Cardiac fibroblast (primary cell): ENCODE results near the gene STT3B.
"Not testable (repeated sequence)": the region's sequence is repeated elsewhere in the genome, so short reads cannot be mapped to it uniquely, and the experiment has no call there.

ENCODE experiments used
- DNase-seq, 2 donors: peaks; one replicate each; pipeline versions ENCODE4 v3.0.0 to v3.0.0-alpha.2; 2010; ENCODE audit warnings: low read depth in 2 of 2
- H3K4me3 ChIP-seq, 2 donors: replicated peaks in 1 of 2; 1 replicate in 1 of 2; 2 replicates in 1 of 2; pipeline ENCODE4 v1.5.1; 2011; ENCODE audit warnings: low read depth in 2 of 2, low read length in 2 of 2, mild to moderate bottlenecking in 2 of 2, moderate library complexity in 1 of 2
- TF ChIP-seq, protein P1 (sequence below): IDR thresholded peaks from one replicate; pipeline ENCODE4 v1.5.1; 2011; ENCODE audit warnings: low read depth, mild to moderate bottlenecking, low read length, inconsistent platforms

STT3B gene

DNA sequence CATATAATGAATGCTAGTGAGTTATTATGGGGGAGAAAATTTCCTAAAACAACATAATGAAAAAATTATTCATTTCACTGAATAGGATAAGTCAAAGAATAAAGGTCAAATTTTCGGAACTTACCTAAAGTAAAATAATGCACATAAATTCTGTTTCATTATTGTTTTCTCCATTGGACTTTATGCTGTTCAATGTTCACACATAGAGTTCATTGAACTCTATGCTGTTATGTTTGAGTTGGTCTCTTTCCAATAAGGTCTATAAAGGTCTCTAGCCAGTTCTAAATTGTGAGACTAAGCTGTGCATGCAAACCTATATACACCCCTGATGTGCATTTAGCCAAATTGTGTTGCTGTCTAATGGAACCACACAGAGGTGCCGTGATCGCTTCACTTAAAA, 28.5 kb upstream of the STT3B start:
- no peak for DNase-seq
- TF ChIP-seq, protein P1, sequence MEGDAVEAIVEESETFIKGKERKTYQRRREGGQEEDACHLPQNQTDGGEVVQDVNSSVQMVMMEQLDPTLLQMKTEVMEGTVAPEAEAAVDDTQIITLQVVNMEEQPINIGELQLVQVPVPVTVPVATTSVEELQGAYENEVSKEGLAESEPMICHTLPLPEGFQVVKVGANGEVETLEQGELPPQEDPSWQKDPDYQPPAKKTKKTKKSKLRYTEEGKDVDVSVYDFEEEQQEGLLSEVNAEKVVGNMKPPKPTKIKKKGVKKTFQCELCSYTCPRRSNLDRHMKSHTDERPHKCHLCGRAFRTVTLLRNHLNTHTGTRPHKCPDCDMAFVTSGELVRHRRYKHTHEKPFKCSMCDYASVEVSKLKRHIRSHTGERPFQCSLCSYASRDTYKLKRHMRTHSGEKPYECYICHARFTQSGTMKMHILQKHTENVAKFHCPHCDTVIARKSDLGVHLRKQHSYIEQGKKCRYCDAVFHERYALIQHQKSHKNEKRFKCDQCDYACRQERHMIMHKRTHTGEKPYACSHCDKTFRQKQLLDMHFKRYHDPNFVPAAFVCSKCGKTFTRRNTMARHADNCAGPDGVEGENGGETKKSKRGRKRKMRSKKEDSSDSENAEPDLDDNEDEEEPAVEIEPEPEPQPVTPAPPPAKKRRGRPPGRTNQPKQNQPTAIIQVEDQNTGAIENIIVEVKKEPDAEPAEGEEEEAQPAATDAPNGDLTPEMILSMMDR, result no peak
- no peak overlapping the region for H3K4me3 ChIP-seq

DNA sequence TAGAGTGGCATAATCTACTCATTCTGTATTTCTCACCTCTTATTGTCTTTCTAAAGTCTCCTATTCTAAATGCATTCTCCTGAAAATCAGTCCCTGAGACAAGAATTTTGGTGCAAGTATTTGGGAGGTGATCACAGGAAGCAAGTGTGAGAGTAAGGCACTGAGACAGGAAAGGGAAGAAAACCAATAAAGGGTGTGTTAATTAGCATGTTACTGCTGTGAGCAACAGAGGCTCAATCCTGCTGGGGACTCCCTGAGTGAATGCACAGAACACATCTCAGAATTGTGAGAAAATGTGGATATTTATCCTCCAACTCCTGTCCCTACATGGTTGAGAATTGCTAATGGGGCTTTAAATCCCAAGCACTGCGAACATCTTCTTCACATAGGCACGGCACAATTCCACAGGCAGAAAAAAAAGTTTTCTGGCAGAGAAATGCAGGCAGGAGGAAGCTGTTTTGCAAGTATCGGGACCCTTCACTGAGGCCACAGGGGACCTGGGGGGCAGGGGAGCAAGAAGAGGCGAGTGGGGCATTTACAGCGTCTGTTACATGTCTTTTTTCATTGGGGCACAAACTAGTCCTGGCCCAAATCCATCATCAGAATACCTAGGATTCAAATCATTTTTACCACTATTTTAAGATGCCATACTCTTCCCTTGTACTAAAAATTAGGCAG, 27.2 kb upstream of the STT3B start:
- no peak overlapping the region for H3K4me3 ChIP-seq
- TF ChIP-seq, protein P1, result no peak
- no peak for DNase-seq

DNA sequence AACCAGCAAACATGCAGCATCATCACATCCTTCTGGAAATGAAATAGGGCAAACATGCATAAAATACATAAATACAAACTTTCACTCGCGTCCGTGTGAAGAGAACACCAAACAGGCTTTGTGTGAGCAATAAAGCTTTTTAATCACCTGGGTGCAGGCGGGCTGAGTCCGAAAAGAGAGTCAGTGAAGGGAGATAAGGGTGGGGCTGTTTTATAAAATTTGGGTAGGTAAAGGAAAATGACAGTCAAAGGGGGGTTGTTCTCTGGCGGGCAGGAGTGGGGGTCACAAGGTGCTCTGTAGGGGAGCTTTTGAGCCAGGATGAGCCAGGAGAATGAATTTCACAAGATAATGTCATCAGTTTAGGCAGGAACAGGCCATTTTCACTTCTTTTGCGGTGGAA, 26.2 kb upstream of the STT3B start:
- DNase-seq, H3K4me3 ChIP-seq: not testable (repeated sequence)

DNA sequence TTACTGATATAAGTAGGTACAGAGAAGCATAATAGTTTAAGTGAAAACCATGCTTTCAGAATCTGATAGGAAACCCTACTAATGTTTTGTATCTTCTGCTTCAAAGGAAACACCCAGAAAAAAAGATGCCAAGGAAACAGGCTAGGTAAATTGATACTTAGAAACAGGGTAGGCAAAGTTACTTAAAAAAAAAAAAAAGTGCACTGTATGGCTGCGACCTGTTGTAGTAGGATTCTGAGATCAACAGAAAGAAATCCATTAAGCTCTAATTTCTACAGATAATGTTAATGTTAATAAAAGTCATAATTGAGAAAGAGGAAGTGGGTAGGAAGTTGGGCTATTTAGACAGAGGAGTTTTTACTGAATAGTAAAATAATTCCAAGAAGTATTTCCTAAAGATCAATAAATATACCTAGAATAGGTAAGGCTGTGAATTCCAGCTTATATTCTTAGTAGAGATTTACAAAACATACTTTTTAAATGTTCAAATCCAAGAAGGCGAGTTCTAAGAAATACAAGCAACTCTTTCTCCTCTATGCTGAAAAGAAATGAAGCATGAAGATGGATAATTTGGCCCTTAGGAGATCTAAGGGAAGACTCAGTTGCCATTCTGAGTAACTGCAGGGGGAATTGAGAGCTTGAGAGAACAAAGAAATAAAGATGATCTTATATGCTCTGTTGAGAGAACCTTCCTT, 24.1 kb upstream of the STT3B start:
- H3K4me3 ChIP-seq, result no peak overlapping the region
- DNase-seq, result no peak
- TF ChIP-seq, protein P1, result no peak

DNA sequence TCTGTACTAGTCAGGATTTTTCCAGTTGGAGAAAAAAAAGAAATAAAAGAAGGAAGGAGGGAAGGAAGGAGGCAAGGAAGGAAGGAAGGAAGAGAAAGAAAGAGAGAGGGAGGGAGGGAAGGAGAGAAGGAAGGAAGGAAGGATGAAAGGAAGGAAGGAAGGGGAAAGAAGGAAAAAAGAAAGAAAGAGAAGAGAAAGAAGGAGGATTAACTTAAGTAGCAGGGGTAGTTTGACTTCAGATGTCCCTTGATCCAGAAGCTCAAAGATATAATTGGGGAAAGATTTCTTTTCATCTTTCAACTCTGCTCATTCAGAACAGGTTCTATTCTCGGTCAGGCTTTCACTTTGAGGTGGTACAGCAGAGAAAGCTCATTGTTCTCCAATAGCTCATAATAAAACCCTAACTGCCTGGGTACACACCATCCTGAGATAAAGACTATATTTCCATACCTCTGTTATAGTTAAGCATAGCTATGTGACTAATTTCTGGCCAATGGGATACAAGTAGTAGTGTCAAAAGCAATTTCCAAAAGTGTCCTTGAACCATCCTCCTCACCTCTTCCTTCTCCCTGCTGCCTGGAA, 23.5 kb upstream of the STT3B start:
- no peak for DNase-seq
- TF ChIP-seq, protein P1, result no peak
- no peak overlapping the region for H3K4me3 ChIP-seq

DNA sequence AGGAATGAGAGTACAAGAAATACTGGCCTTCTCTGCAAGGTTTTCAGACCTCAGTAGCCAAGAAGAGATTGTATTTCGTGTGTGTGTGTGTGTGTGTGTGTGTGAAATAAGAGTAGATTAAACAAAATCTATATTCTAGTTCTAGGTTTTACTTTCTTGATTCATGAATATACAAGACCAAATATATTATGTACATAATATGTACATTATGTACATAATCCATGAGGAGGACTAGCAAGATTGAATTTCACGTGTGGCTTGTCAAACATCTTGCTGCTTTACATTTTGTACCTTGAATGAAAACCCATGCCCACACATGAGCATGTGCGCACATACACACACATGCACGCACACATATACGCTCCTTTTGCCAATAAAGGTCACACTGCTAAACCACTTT, 18.2 kb upstream of the STT3B start:
- TF ChIP-seq, protein P1, result no peak
- no peak for DNase-seq
- H3K4me3 ChIP-seq, result no peak overlapping the region

DNA sequence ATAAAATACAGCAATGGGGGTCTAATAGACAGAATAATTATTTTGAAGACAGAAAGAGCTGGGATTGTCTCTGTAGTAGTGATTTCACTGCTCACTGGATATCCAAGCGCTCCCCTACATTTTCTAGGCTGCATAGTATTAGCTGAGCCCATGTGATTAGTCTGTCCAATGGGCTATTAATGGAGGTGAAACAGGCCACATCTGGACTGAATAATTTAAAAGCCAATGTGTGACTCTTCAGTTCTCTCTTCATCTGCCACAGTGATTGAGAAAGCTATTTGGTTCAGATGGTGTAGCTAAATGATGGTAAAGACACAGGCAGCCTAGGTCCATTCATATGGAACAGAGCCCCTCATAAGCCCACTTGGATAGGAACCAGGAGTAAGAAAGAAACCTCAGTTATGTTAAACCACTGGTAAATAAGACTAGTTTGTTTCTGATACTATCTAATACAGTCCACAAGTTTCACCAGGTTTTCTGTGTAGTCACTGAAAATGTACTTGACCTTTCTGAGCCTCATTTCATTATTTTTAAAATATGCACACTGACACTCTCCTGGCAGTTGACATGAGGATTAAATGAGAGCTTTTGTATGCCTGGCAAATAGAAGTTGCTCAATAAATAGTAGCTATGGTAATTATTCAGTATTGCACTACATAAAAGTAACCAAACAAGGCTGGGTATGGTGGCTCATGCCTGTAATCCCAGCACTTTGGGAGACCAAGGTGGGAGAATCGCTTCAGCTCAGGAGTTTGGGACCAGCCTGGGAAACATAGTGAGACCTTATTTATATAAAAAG, 17.0 kb upstream of the STT3B start:
- TF ChIP-seq, protein P1, result no peak
- no peak overlapping the region for H3K4me3 ChIP-seq
- DNase-seq, result no peak
